Keratinocyte (primary cell): ENCODE results near the gene TSR1. TPM values are rescaled to one million over a fixed set of nuclear protein-coding genes. Genes with fewer than 3 reads are reported as not detected.

Experiments
- DNase-seq: peaks from one replicate; pipeline ENCODE4 v3.0.0-alpha.2; 2011; ENCODE audit warnings: low read depth, missing footprints, low spot score
- FAIRE-seq: peaks from 2 replicates; lab custom pipeline; 2011; peaks lifted over from hg19 to GRCh38; lab: Jason Lieb, UNC
- H2AFZ ChIP-seq: 2 replicates; pipeline ENCODE4 v1.6.0; 2012; ENCODE audit warnings: low read length, control low read depth, inconsistent platforms; ENCODE audit not compliant: control insufficient read depth
- H3K27ac ChIP-seq: 2 replicates; pipeline ENCODE4 v1.5.1; 2011; ENCODE audit warnings: low read length; ENCODE audit not compliant: control insufficient read depth, insufficient read depth
- H3K27me3 ChIP-seq: 3 replicates; pipeline ENCODE4 v1.6.0; 2011; ENCODE audit warnings: low read length; ENCODE audit not compliant: control insufficient read depth, insufficient read depth; ENCODE audit errors: extremely low read depth
- H3K36me3 ChIP-seq, 2 experiments: 2 replicates in 1 of 2; 3 replicates in 1 of 2; pipeline ENCODE4 v1.5.1; 2011; ENCODE audit warnings: low read length in 2 of 2, mild to moderate bottlenecking in 1 of 2; ENCODE audit not compliant: control insufficient read depth in 2 of 2, insufficient read depth in 2 of 2; ENCODE audit errors: extremely low read depth in 1 of 2
- H3K4me1 ChIP-seq: 3 replicates; pipeline ENCODE4 v1.5.1; 2011; ENCODE audit warnings: low read length; ENCODE audit not compliant: control insufficient read depth, insufficient read depth; ENCODE audit errors: extremely low read depth
- H3K4me2 ChIP-seq: 3 replicates; pipeline ENCODE4 v1.6.0; 2011; ENCODE audit warnings: low read depth, low read length; ENCODE audit not compliant: control insufficient read depth, insufficient read depth; ENCODE audit errors: extremely low read depth
- H3K4me3 ChIP-seq, 3 experiments: fragments of 200-600 bp in 1 of 3; sonication (generic) in 1 of 3; 2 replicates in 2 of 3; 3 replicates in 1 of 3; pipeline ENCODE4 v1.5.1; 2011 to 2016; ENCODE audit warnings: low read length in 3 of 3, mild to moderate bottlenecking in 3 of 3, control low read depth in 2 of 3, inconsistent platforms in 1 of 3, low read depth in 1 of 3, mixed read lengths in 1 of 3, mixed run types in 1 of 3, moderate library complexity in 1 of 3; ENCODE audit not compliant: control insufficient read depth in 2 of 3, insufficient read depth in 2 of 3; ENCODE audit errors: extremely low read depth in 1 of 3
- H3K79me2 ChIP-seq: 2 replicates; pipeline ENCODE4 v1.6.0; 2012; ENCODE audit warnings: low read length; ENCODE audit not compliant: control insufficient read depth, insufficient read depth
- H3K9ac ChIP-seq: 3 replicates; pipeline ENCODE4 v1.6.0; 2011; ENCODE audit warnings: low read length; ENCODE audit not compliant: control insufficient read depth, insufficient read depth; ENCODE audit errors: extremely low read depth
- H3K9me1 ChIP-seq: 3 replicates; pipeline ENCODE4 v1.6.0; 2011; ENCODE audit warnings: low read length; ENCODE audit not compliant: control insufficient read depth, insufficient read depth; ENCODE audit errors: extremely low read depth
- H3K9me3 ChIP-seq: 2 replicates; pipeline ENCODE4 v1.5.1; 2012; ENCODE audit warnings: low read depth, low read length; ENCODE audit not compliant: control insufficient read depth
- H4K20me1 ChIP-seq: 3 replicates; pipeline ENCODE4 v1.6.0; 2011; ENCODE audit warnings: low read length; ENCODE audit not compliant: control insufficient read depth, insufficient read depth; ENCODE audit errors: extremely low read depth
- CTCF ChIP-seq, 3 experiments: IDR thresholded peaks in 1 of 3; conservative IDR thresholded peaks in 1 of 3; optimal IDR thresholded peaks in 1 of 3; 2 replicates in 2 of 3; 3 replicates in 1 of 3; pipeline versions ENCODE3 to v1.5.1; 2011; ENCODE audit warnings: low read length in 3 of 3, mild to moderate bottlenecking in 3 of 3, moderate library complexity in 2 of 3, control low read depth in 1 of 3, inconsistent platforms in 1 of 3; ENCODE audit not compliant: insufficient read depth in 2 of 3; ENCODE audit errors: extremely low read depth in 1 of 3
- EZH2 ChIP-seq: IDR thresholded peaks from one replicate; pipeline ENCODE4 v1.6.1; 2012; ENCODE audit warnings: inconsistent platforms, mild to moderate bottlenecking, low read length, moderate library complexity
- dilution Hi-C: fragments of 300-500 bp; cut with MboI; formaldehyde crosslinking; loops from one replicate; pipeline ENCODE4 v1.7.0; 2020; ENCODE audit warnings: low sequenced_read_pairs; ENCODE audit not compliant: extremely low pct_ligation_motif_present
- polyA plus RNA-seq, 5 experiments: library from polyadenylated mRNA; depleted of rRNA in 3 of 5; stranded (reverse) in 3 of 5; stranded (forward) in 1 of 5; unstranded in 1 of 5; fragments of >200 nt; gene quantifications; 1 replicate in 1 of 5; 2 replicates in 3 of 5; 3 replicates in 1 of 5; pipeline versions ENCODE4 v1.2.1 to v1.2.3, GENCODE V29; 2011 to 2012; ENCODE audit warnings: missing spikeins in 2 of 5, low read depth in 1 of 5, low replicate concordance in 1 of 5

TSR1 gene
- polyA plus RNA-seq, 1 donor (not counting 4 experiments of a cell fraction or from before 2014, with no cell fraction given), result 17.1 TPM

- Histone ChIP-seq H3K36me3 (peaks cover 13 to 22% of the 10 kb centered on the region in 2 experiments), H2AFZ (no peak overlapping the region), H3K27ac (no peak overlapping the region), H3K9ac (no peak overlapping the region), H3K79me2 (no peaks in the 10 kb centered on the region), H3K4me3 (no peak overlapping the region), H3K9me1 (no peaks in the 10 kb centered on the region), H3K4me1 (peaks cover 2% of the 10 kb centered on the region), H3K4me2 (no peak overlapping the region), H3K9me3 (no peaks in the 10 kb centered on the region), H3K27me3 (no peaks in the 10 kb centered on the region), H4K20me1 (no peaks in the 10 kb centered on the region)
- no peak for FAIRE-seq
- no peak for TF ChIP-seq EZH2
- dilution Hi-C loops, result no loop called here
- DNase-seq, result no peak
These were observed 48.3 kb upstream of the TSR1 start for GRCh38 chr17:2384439-2385127.

GRCh38 chr17:2383628-2384167, 47.4 kb upstream of the TSR1 start:
- TF ChIP-seq EZH2 (no peak), CTCF (optimal IDR thresholded peaks at IDR 0.05 in 1 of 3, IDR thresholded peaks at IDR 0.05 in 1 of 3, conservative IDR thresholded peaks at IDR 0.05 in 1 of 3; ENCODE audit: extremely low read depth in 1 of 3, insufficient read depth in 2 of 3, low read length in 3 of 3) (no peak)
- no peak overlapping the region for H3K27ac ChIP-seq
- H3K27me3 ChIP-seq, result no peaks in the 10 kb centered on the region
- no peaks in the 10 kb centered on the region for H3K9me3 ChIP-seq
- FAIRE-seq, result no peak
- H3K4me3 ChIP-seq, result no peak overlapping the region
- H3K36me3 ChIP-seq, result peaks cover 13 to 20% of the 10 kb centered on the region in 2 experiments
- H3K4me2 ChIP-seq, result no peak overlapping the region
- H4K20me1 ChIP-seq, result no peaks in the 10 kb centered on the region
- no peak overlapping the region for H3K9ac ChIP-seq
- peaks cover 2% of the 10 kb centered on the region for H3K4me1 ChIP-seq
- no peaks in the 10 kb centered on the region for H3K79me2 ChIP-seq
- no peak for DNase-seq
- no peak overlapping the region for H2AFZ ChIP-seq
- no peaks in the 10 kb centered on the region for H3K9me1 ChIP-seq
- dilution Hi-C loops, result no loop called here
